Measurements from ENCODE around the gene PLEKHA7. TPM values are rescaled to one million over a fixed set of nuclear protein-coding genes. Genes with fewer than 3 reads are reported as not detected.
A peak's percentile ranks its signal among the peaks of the same experiment; 100 is the strongest.
"Not testable (repeated sequence)": the region's sequence is repeated elsewhere in the genome, so short reads cannot be mapped to it uniquely, and the experiment has no call there.

The PLEKHA7 gene
- total RNA-seq, 1 donor from 2014 or later: 22.2 TPM

GRCh38 chr11:16977136-16977993 lies 36.8 kb downstream of the PLEKHA7 start:
- no peak for DNase-seq (ENCODE audit: low read depth)

GRCh38 chr11:16976379-16976778 lies 37.8 kb downstream of the PLEKHA7 start:
- no peak for DNase-seq (ENCODE audit: low read depth)

- no peak for DNase-seq (ENCODE audit: low read depth)
Measured at GRCh38 chr11:16975906-16976305, 38.3 kb downstream of the PLEKHA7 start.

- DNase-seq (ENCODE audit: low read depth): no peak
Measured at GRCh38 chr11:16973338-16973964, 40.8 kb downstream of the PLEKHA7 start.

- no peak for DNase-seq (ENCODE audit: low read depth)
Measured at GRCh38 chr11:16969010-16969999, 44.9 kb downstream of the PLEKHA7 start.

- no peak for DNase-seq (ENCODE audit: low read depth)
Measured at GRCh38 chr11:16968196-16968595, 46.0 kb downstream of the PLEKHA7 start.

- DNase-seq (ENCODE audit: low read depth): peak; percentile 94
Measured at GRCh38 chr11:16966930-16967671, 47.1 kb downstream of the PLEKHA7 start.

GRCh38 chr11:16964501-16964900 lies 49.7 kb downstream of the PLEKHA7 start:
- DNase-seq (ENCODE audit: low read depth): no peak

GRCh38 chr11:16963316-16963876 lies 50.8 kb downstream of the PLEKHA7 start:
- no peak for DNase-seq (ENCODE audit: low read depth)

- DNase-seq (ENCODE audit: low read depth): not testable (repeated sequence)
Measured at GRCh38 chr11:16962589-16962988, 51.6 kb downstream of the PLEKHA7 start.

- DNase-seq (ENCODE audit: low read depth): no peak
Measured at GRCh38 chr11:16962146-16962545, 52.1 kb downstream of the PLEKHA7 start.

- DNase-seq (ENCODE audit: low read depth): no peak
Measured at GRCh38 chr11:16960250-16960649, 54.0 kb downstream of the PLEKHA7 start.

GRCh38 chr11:16959602-16960001 lies 54.6 kb downstream of the PLEKHA7 start:
- DNase-seq (ENCODE audit: low read depth): no peak

GRCh38 chr11:16958833-16959232 lies 55.4 kb downstream of the PLEKHA7 start:
- DNase-seq (ENCODE audit: low read depth): no peak

GRCh38 chr11:16956538-16957153 lies 57.6 kb downstream of the PLEKHA7 start:
- no peak for DNase-seq (ENCODE audit: low read depth)

GRCh38 chr11:16953663-16954062 lies 60.6 kb downstream of the PLEKHA7 start:
- no peak for DNase-seq (ENCODE audit: low read depth)

- DNase-seq (ENCODE audit: low read depth): peak; percentile 50
Measured at GRCh38 chr11:16946477-16947282, 67.5 kb downstream of the PLEKHA7 start.

- DNase-seq (ENCODE audit: low read depth): peak; percentile 56
Measured at GRCh38 chr11:16945671-16946469, 68.3 kb downstream of the PLEKHA7 start.

- DNase-seq (ENCODE audit: low read depth): no peak
Measured at GRCh38 chr11:16942911-16943310, 71.3 kb downstream of the PLEKHA7 start.

Measured in renal cortical epithelial cell (primary cell).